ENCODE data around the gene PLXNA2.

- no peak for TF ChIP-seq CTCF (CRISPR knock-in tag; IDR thresholded peaks at IDR 0.05)
- TF ChIP-seq, protein P1, sequence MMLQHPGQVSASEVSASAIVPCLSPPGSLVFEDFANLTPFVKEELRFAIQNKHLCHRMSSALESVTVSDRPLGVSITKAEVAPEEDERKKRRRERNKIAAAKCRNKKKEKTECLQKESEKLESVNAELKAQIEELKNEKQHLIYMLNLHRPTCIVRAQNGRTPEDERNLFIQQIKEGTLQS (CRISPR knock-in tag; IDR thresholded peaks at IDR 0.05) = no peak
These were observed 133.9 kb downstream of the PLXNA2 start for GRCh38 chr1:208110296-208110695.

All from HepG2 (cell line).